ENCODE data around the gene PKD1. TPM values are rescaled to one million over a fixed set of nuclear protein-coding genes. Genes with fewer than 3 reads are reported as not detected.

Gene PKD1
- total and polyA plus RNA-seq, 2 of the 13 experiments (the other 11 are each of a cell fraction or from before 2014, with no cell fraction given): 22.1 to 23.0 TPM

DNA sequence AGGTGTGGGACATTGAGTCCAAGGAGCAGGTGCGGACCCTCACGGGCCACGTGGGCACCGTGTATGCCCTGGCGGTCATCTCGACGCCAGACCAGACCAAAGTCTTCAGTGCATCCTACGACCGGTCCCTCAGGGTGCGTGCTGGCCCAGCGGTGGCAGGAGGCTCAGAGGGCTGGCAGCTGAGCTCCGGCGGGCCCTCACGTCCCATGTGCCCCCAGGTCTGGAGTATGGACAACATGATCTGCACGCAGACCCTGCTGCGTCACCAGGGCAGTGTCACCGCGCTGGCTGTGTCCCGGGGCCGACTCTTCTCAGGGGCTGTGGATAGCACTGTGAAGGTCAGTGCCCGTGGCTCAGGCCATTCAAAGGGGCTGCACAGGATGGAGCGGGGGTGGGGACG, 40.3 kb upstream of the PKD1 start:
- no TSS peak for BruUV-seq (replicated peaks)
- H3K4me3 ChIP-seq (replicated peaks in 1 of 3; ENCODE audit: insufficient read depth in 1 of 3, low read depth in 2 of 3, low read length in 3 of 3): no peak overlapping the region
- no peak overlapping the region for H3K27ac ChIP-seq (ENCODE audit: extremely low read length, insufficient read depth, low read length)
- ATAC-seq: no peak
- no peaks in the 10 kb centered on the region; the same call in 1 of the 2 replicates for H3K4me1 ChIP-seq (ENCODE audit: insufficient read depth, low read length)
- H3K9ac ChIP-seq (ENCODE audit: insufficient read depth, low read depth, low read length): no peak overlapping the region
- no peak for DNase-seq (ENCODE audit: low spot score)
- 99% methylated on average over 16 of the region's 23 CpGs for WGBS (ENCODE audit: low lambda C conversion rate)
- no peak for TF ChIP-seq THAP11 (CRISPR knock-in tag; IDR thresholded peaks at IDR 0.05)
- TF ChIP-seq, protein P1, sequence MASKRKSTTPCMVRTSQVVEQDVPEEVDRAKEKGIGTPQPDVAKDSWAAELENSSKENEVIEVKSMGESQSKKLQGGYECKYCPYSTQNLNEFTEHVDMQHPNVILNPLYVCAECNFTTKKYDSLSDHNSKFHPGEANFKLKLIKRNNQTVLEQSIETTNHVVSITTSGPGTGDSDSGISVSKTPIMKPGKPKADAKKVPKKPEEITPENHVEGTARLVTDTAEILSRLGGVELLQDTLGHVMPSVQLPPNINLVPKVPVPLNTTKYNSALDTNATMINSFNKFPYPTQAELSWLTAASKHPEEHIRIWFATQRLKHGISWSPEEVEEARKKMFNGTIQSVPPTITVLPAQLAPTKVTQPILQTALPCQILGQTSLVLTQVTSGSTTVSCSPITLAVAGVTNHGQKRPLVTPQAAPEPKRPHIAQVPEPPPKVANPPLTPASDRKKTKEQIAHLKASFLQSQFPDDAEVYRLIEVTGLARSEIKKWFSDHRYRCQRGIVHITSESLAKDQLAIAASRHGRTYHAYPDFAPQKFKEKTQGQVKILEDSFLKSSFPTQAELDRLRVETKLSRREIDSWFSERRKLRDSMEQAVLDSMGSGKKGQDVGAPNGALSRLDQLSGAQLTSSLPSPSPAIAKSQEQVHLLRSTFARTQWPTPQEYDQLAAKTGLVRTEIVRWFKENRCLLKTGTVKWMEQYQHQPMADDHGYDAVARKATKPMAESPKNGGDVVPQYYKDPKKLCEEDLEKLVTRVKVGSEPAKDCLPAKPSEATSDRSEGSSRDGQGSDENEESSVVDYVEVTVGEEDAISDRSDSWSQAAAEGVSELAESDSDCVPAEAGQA (IDR thresholded peaks at IDR 0.05; ENCODE audit: low read depth): no peak
- TF ChIP-seq, protein P1 (CRISPR knock-in tag; IDR thresholded peaks at IDR 0.05; ENCODE audit: borderline replicate concordance): no peak
- TF ChIP-seq MLLT10 (CRISPR knock-in tag; IDR thresholded peaks at IDR 0.05): no peak
- TF ChIP-seq SIX4 (CRISPR knock-in tag; IDR thresholded peaks at IDR 0.05): no peak
- TF ChIP-seq HDAC2 (CRISPR knock-in tag; IDR thresholded peaks at IDR 0.05): no peak
- TF ChIP-seq, protein P2, sequence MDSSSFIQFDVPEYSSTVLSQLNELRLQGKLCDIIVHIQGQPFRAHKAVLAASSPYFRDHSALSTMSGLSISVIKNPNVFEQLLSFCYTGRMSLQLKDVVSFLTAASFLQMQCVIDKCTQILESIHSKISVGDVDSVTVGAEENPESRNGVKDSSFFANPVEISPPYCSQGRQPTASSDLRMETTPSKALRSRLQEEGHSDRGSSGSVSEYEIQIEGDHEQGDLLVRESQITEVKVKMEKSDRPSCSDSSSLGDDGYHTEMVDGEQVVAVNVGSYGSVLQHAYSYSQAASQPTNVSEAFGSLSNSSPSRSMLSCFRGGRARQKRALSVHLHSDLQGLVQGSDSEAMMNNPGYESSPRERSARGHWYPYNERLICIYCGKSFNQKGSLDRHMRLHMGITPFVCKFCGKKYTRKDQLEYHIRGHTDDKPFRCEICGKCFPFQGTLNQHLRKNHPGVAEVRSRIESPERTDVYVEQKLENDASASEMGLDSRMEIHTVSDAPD (CRISPR knock-in tag; IDR thresholded peaks at IDR 0.05): no peak
- no peak for TF ChIP-seq CHD2 (IDR thresholded peaks at IDR 0.05; ENCODE audit: low read depth, low read length)
- TF ChIP-seq TBX2 (CRISPR knock-in tag; IDR thresholded peaks at IDR 0.05; ENCODE audit: borderline replicate concordance): no peak
- no peak for TF ChIP-seq TCF7 (IDR thresholded peaks at IDR 0.05; ENCODE audit: low read depth)
- TF ChIP-seq ZNF431 (CRISPR knock-in tag; IDR thresholded peaks at IDR 0.05; ENCODE audit: borderline replicate concordance, low read depth): no peak
- no peak for TF ChIP-seq NR2F6 (IDR thresholded peaks at IDR 0.05)
- TF ChIP-seq NR2F6 (CRISPR knock-in tag; IDR thresholded peaks at IDR 0.05): no peak
- no peak for TF ChIP-seq ZC3H13 (CRISPR knock-in tag; IDR thresholded peaks at IDR 0.05)
- TF ChIP-seq ZSCAN25 (CRISPR knock-in tag; IDR thresholded peaks at IDR 0.05): no peak
- no peaks in the 10 kb centered on the region for H3K27me3 ChIP-seq (ENCODE audit: control insufficient read depth in 1 of 2, insufficient read depth in 2 of 2, low read length in 2 of 2)
- in situ Hi-C loops (cut with HindIII; ENCODE audit: extremely low pct_ligation_motif_present, low pct_unique_long_range_greater_than_20kb): no loop called here
- ChIA-PET CTCF (ENCODE audit: low intra/inter-chr PET ratio, low total read pairs) (no interaction called here), POLR2A (no interaction called here)
- H3K79me2 ChIP-seq (ENCODE audit: insufficient read depth, low read length): no peaks in the 10 kb centered on the region
- no peak overlapping the region for H2AFZ ChIP-seq (ENCODE audit: low read length)
- H4K20me1 ChIP-seq (ENCODE audit: insufficient read depth, low read length): no peaks in the 10 kb centered on the region
- no peaks in the 10 kb centered on the region for H3K9me3 ChIP-seq (ENCODE audit: low read length)
- FAIRE-seq: no peak
- intact Hi-C loops (cut with micrococcal nuclease; ENCODE audit: unreplicated experiment): no loop called here
- no peak overlapping the region for H3K4me2 ChIP-seq (ENCODE audit: low read depth, low read length)
- peaks cover 10 to 26% of the 10 kb centered on the region in 2 experiments; a peak in 2 of 5 replicates for H3K36me3 ChIP-seq (replicated peaks in 1 of 2; ENCODE audit: control insufficient read depth in 1 of 2, insufficient read depth in 2 of 2, low read length in 2 of 2)
